MCF 10A (cell line): ENCODE data around the gene GZMA. TPM values are rescaled to one million over a fixed set of nuclear protein-coding genes. Genes with fewer than 3 reads are reported as not detected.
"Not testable (repeated sequence)": the region's sequence is repeated elsewhere in the genome, so short reads cannot be mapped to it uniquely, and the experiment has no call there.

ENCODE experiments used
- BruUV-seq: library from RNA; stranded (reverse); fragments of 400-500 nt; replicated peaks from 2 replicates; lab custom pipeline; 2021; lab: Mats Ljungman, UMichigan
- CTCF ChIA-PET: fragments of 300-600 bp; sonication (Branson Sonifier 250); formaldehyde crosslinking; extraction: SDS; loops from one replicate; lab custom pipeline; 2021; ENCODE audit warnings: antibody characterized with exemption, inconsistent platforms; lab: Yijun Ruan, JAX
- POLR2A ChIA-PET: fragments of 300-600, 350-650 bp; sonication (Branson Sonifier 250); formaldehyde crosslinking; extraction: SDS; loops from one replicate; lab custom pipeline; 2020; ENCODE audit warnings: antibody characterized with exemption, inconsistent platforms; lab: Yijun Ruan, JAX
- DNase-seq: peaks from one replicate; pipeline ENCODE4 v3.0.0-alpha.2; 2018; ENCODE audit not compliant: unreplicated experiment
- H3K27ac Mint-ChIP-seq: one replicate; pipeline ENCODE4 v1.8.0; 2022; ENCODE audit warnings: mild to moderate bottlenecking, low read depth, mixed read lengths; ENCODE audit not compliant: unreplicated experiment
- H3K27me3 Mint-ChIP-seq: one replicate; pipeline ENCODE4 v1.8.0; 2022; ENCODE audit warnings: mixed read lengths; ENCODE audit not compliant: insufficient read depth, unreplicated experiment
- H3K36me3 Mint-ChIP-seq: one replicate; pipeline ENCODE4 v1.8.0; 2022; ENCODE audit warnings: mild to moderate bottlenecking, moderate library complexity, mixed read lengths; ENCODE audit not compliant: insufficient read depth, unreplicated experiment
- H3K4me1 Mint-ChIP-seq: one replicate; pipeline ENCODE4 v1.8.0; 2022; ENCODE audit warnings: mixed read lengths; ENCODE audit not compliant: insufficient read depth, unreplicated experiment
- H3K4me3 Mint-ChIP-seq: one replicate; pipeline ENCODE4 v1.8.0; 2022; ENCODE audit warnings: mild to moderate bottlenecking, moderate library complexity, mixed read lengths; ENCODE audit not compliant: unreplicated experiment
- H3K9me3 Mint-ChIP-seq: one replicate; pipeline ENCODE4 v1.8.0; 2022; ENCODE audit warnings: mixed read lengths; ENCODE audit not compliant: unreplicated experiment
- intact Hi-C: fragments of 100-400 bp; cut with micrococcal nuclease; formaldehyde crosslinking; loops from 2 replicates; pipeline ENCODE4 v1.14.1; 2022
- total RNA-seq: library from RNA; stranded (reverse); gene quantifications from 2 replicates; pipeline ENCODE4 v1.2.3, GENCODE V29; 2022
- TF ChIP-seq, protein P1 (sequence below): fragments of 200-600 bp; IDR thresholded peaks from one replicate; pipeline ENCODE4 v1.8.0; 2022; ENCODE audit warnings: antibody characterized with exemption, mild to moderate bottlenecking; ENCODE audit not compliant: unreplicated experiment

GZMA gene
- total RNA-seq, 1 experiment from 2014 or later = not detected

DNA sequence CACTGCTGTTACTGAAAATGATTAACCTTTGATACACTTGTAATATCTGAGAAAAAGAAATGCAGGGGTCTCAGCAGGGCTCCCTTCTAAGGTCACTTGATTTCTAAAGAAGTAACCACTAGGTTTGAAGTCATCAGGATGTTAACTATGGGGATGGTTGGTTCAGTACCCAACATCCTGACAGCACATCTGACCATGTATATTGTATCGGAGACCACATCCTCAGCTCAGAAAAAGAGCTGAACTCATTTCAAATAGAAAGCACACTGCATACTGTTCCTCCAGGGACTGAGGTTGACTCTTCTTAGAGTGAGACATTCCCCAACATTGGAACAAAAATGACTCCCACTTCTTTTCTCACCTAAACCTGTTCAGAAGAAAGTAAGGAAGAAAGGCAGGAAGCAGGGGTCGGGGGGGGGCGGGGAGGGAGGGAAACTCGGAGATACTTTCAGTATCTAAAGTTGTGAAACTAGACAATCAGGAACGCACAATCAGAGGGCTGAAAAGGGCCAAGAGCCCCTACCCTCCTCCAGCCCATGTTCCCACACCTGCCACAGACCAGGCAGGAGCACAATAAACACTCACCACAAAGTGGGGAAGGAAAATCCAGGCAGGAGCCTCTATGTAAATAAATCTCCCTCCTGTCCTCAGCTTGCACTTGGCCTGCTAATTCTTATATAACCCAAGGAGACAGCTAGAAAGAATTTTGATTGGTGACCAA lies 730 bp upstream of the GZMA start:
- Mint-ChIP-seq H3K27me3 (peaks cover 46% of the 10 kb centered on the region), H3K36me3 (no peaks in the 10 kb centered on the region), H3K4me1 (no peaks in the 10 kb centered on the region), H3K27ac (no peak overlapping the region), H3K9me3 (no peaks in the 10 kb centered on the region), H3K4me3 (no peak overlapping the region)
- BruUV-seq = no TSS peak
- POLR2A ChIA-PET = no interaction called here
- DNase-seq = no peak
- TF ChIP-seq, protein P1, sequence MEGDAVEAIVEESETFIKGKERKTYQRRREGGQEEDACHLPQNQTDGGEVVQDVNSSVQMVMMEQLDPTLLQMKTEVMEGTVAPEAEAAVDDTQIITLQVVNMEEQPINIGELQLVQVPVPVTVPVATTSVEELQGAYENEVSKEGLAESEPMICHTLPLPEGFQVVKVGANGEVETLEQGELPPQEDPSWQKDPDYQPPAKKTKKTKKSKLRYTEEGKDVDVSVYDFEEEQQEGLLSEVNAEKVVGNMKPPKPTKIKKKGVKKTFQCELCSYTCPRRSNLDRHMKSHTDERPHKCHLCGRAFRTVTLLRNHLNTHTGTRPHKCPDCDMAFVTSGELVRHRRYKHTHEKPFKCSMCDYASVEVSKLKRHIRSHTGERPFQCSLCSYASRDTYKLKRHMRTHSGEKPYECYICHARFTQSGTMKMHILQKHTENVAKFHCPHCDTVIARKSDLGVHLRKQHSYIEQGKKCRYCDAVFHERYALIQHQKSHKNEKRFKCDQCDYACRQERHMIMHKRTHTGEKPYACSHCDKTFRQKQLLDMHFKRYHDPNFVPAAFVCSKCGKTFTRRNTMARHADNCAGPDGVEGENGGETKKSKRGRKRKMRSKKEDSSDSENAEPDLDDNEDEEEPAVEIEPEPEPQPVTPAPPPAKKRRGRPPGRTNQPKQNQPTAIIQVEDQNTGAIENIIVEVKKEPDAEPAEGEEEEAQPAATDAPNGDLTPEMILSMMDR = no peak
- intact Hi-C loops = no loop called here
- CTCF ChIA-PET = no interaction called here

GRCh38 chr5:55104036-55104772 lies 1.8 kb downstream of the GZMA start:
- H3K27ac Mint-ChIP-seq = no peak overlapping the region
- ChIA-PET POLR2A (no interaction called here), CTCF (interaction anchor here (0.6 to 1.1 kb wide), 4 partner anchors 9 to 160 kb away, joined by 3 to 4 read pairs (median 3); no protein-coding TSS in a partner anchor)

GRCh38 chr5:55104946-55105701 lies 2.7 kb downstream of the GZMA start:
- no peak overlapping the region for H3K27ac Mint-ChIP-seq

More at GRCh38 chr5:55104036-55104772, 1.8 kb downstream of the GZMA start:
- TF ChIP-seq, protein P1 = no peak
- no peak for DNase-seq
- H3K27me3 Mint-ChIP-seq = peaks cover 26% of the 10 kb centered on the region
- no peak overlapping the region for H3K4me3 Mint-ChIP-seq
- intact Hi-C loops = no loop called here
- no peaks in the 10 kb centered on the region for H3K4me1 Mint-ChIP-seq
- no peaks in the 10 kb centered on the region for H3K9me3 Mint-ChIP-seq
- no TSS peak for BruUV-seq
- H3K36me3 Mint-ChIP-seq = no peaks in the 10 kb centered on the region

GRCh38 chr5:55105976-55106375 lies 3.5 kb downstream of the GZMA start:
- not testable (repeated sequence) for H3K27ac Mint-ChIP-seq

More at GRCh38 chr5:55104946-55105701, 2.7 kb downstream of the GZMA start:
- ChIA-PET POLR2A (no interaction called here), CTCF (interaction anchor here (0.6 to 1.1 kb wide), 4 partner anchors 8 to 161 kb away, joined by 3 to 4 read pairs (median 3); no protein-coding TSS in a partner anchor)
- BruUV-seq = no TSS peak
- intact Hi-C loops = no loop called here
- H3K4me3 Mint-ChIP-seq = no peak overlapping the region
- H3K36me3 Mint-ChIP-seq = no peaks in the 10 kb centered on the region
- TF ChIP-seq, protein P1 = no peak
- no peak for DNase-seq
- peaks cover 17% of the 10 kb centered on the region for H3K27me3 Mint-ChIP-seq
- no peaks in the 10 kb centered on the region for H3K4me1 Mint-ChIP-seq
- no peaks in the 10 kb centered on the region for H3K9me3 Mint-ChIP-seq

More at GRCh38 chr5:55105976-55106375, 3.5 kb downstream of the GZMA start:
- BruUV-seq, H3K4me1 Mint-ChIP-seq, intact Hi-C loops, DNase-seq, H3K9me3 Mint-ChIP-seq, H3K36me3 Mint-ChIP-seq, H3K4me3 Mint-ChIP-seq: not testable (repeated sequence)
- ChIA-PET CTCF (interaction anchor here (0.6 to 0.8 kb wide), 2 partner anchors 73 to 162 kb away, joined by 3 read pairs; no protein-coding TSS in a partner anchor), POLR2A (interaction anchor here (0.6 kb wide), 1 partner anchor 228 kb away, joined by 3 read pairs; no protein-coding TSS in a partner anchor)
- H3K27me3 Mint-ChIP-seq = peaks cover 16% of the 10 kb centered on the region
